Fibroblast of lung (primary cell): Measurements from ENCODE around the gene LRFN2. TPM values are rescaled to one million over a fixed set of nuclear protein-coding genes. Genes with fewer than 3 reads are reported as not detected.

ENCODE experiments used
- DNase-seq, 2 donors: peaks; one replicate each; pipeline versions ENCODE4 v3.0.0 to v3.0.0-alpha.2; 2010; ENCODE audit warnings: low read depth in 2 of 2
- H2AFZ ChIP-seq: 2 replicates; pipeline ENCODE4 v1.5.1; 2012; ENCODE audit warnings: low read length, control low read depth, inconsistent platforms
- H3K27ac ChIP-seq: 2 replicates; pipeline ENCODE4 v1.5.1; 2011; ENCODE audit warnings: low read length, control low read depth; ENCODE audit not compliant: insufficient read depth
- H3K27me3 ChIP-seq: 2 replicates; pipeline ENCODE4 v1.5.1; 2011; ENCODE audit warnings: mild to moderate bottlenecking, low read length; ENCODE audit not compliant: control insufficient read depth, insufficient read depth
- H3K36me3 ChIP-seq: 2 replicates; pipeline ENCODE4 v1.5.1; 2011; ENCODE audit warnings: low read length; ENCODE audit not compliant: control insufficient read depth, insufficient read depth
- H3K4me1 ChIP-seq: 2 replicates; pipeline ENCODE4 v1.5.1; 2011; ENCODE audit warnings: low read length; ENCODE audit not compliant: control insufficient read depth, insufficient read depth; ENCODE audit errors: extremely low read depth
- H3K4me2 ChIP-seq: 2 replicates; pipeline ENCODE4 v1.5.1; 2011; ENCODE audit warnings: low read length, control low read depth; ENCODE audit not compliant: insufficient read depth; ENCODE audit errors: extremely low read depth
- H3K4me3 ChIP-seq, 4 experiments: fragments of 200-600 bp in 1 of 4; sonication (generic) in 1 of 4; replicated peaks in 1 of 4; 2 replicates each; pipeline ENCODE4 v1.5.1; 2011 to 2016; ENCODE audit warnings: low read length in 4 of 4, low read depth in 3 of 4, mild to moderate bottlenecking in 3 of 4, control low read depth in 2 of 4, inconsistent platforms in 1 of 4, mixed read lengths in 1 of 4; ENCODE audit not compliant: insufficient read depth in 1 of 4; ENCODE audit errors: control extremely low read depth in 1 of 4
- H3K79me2 ChIP-seq: 2 replicates; pipeline ENCODE4 v1.5.1; 2012; ENCODE audit warnings: mild to moderate bottlenecking, low read length, inconsistent platforms; ENCODE audit not compliant: control insufficient read depth, insufficient read depth
- H3K9ac ChIP-seq: 2 replicates; pipeline ENCODE4 v1.5.1; 2011; ENCODE audit warnings: mild to moderate bottlenecking, low read length, control low read depth; ENCODE audit not compliant: insufficient read depth
- H3K9me3 ChIP-seq: 2 replicates; pipeline ENCODE4 v1.5.1; 2012; ENCODE audit warnings: low read depth, low read length; ENCODE audit not compliant: control insufficient read depth, insufficient read depth
- H4K20me1 ChIP-seq: 2 replicates; pipeline ENCODE4 v1.5.1; 2011; ENCODE audit warnings: low read length; ENCODE audit not compliant: control insufficient read depth, insufficient read depth; ENCODE audit errors: extremely low read depth
- EZH2 ChIP-seq: IDR thresholded peaks from 2 replicates; pipeline ENCODE4 v1.5.1; 2012; ENCODE audit warnings: low read length, control low read depth, mild to moderate bottlenecking; ENCODE audit errors: missing control alignments
- polyA plus RNA-seq, 2 donors: library from polyadenylated mRNA; depleted of rRNA in 1 of 2; stranded (reverse) in 1 of 2; unstranded in 1 of 2; fragments of >200 nt; gene quantifications; 2 replicates each; pipeline ENCODE4 v1.2.1, GENCODE V29; 2011 to 2012; ENCODE audit warnings: missing spikeins in 1 of 2
- total RNA-seq: library from RNA; depleted of rRNA; stranded (reverse); fragments of >200 nt; gene quantifications from 2 replicates; pipeline ENCODE4 v1.2.1, GENCODE V29; 2014
- TF ChIP-seq, protein P1 (sequence below), 2 donors: IDR thresholded peaks in 1 of 2; conservative IDR thresholded peaks in 1 of 2; 1 replicate in 1 of 2; 2 replicates in 1 of 2; pipeline ENCODE4 v1.5.1; 2011 to 2012; ENCODE audit warnings: low read length in 2 of 2, control low read depth in 1 of 2, inconsistent platforms in 1 of 2, low read depth in 1 of 2, mild to moderate bottlenecking in 1 of 2

Gene LRFN2
- total and polyA plus RNA-seq, 2 donors (not counting 1 experiment from before 2014, with no cell fraction given): not detected

DNA sequence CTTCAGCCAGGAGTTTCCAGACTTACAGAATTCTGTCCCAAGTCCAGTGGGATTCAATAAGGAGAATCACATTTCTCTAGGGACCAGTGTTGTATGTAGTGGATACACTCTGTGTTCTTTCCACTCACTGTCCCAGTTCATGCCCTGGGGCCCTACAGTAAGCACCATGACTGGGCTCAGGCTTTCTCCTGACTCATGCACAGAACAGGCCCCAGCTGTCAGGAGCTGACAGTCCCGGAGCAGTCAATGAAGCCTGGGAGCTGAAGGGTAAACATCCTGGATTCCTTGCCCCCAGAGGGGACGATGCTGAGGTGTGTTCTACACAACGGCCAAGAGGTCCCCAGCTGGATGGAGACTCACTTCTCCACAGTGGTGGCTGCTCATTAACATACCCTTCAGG is 40.2 kb upstream of the LRFN2 start:
- Histone ChIP-seq H3K9me3 (no peaks in the 10 kb centered on the region), H3K4me2 (no peak overlapping the region), H3K4me1 (no peaks in the 10 kb centered on the region), H3K27me3 (no peaks in the 10 kb centered on the region), H2AFZ (no peak overlapping the region), H3K27ac (no peak overlapping the region), H3K36me3 (no peaks in the 10 kb centered on the region), H3K4me3 (no peak overlapping the region), H3K9ac (no peak overlapping the region), H3K79me2 (no peaks in the 10 kb centered on the region), H4K20me1 (no peaks in the 10 kb centered on the region)
- no peak for DNase-seq
- no peak for TF ChIP-seq EZH2
- TF ChIP-seq, protein P1, sequence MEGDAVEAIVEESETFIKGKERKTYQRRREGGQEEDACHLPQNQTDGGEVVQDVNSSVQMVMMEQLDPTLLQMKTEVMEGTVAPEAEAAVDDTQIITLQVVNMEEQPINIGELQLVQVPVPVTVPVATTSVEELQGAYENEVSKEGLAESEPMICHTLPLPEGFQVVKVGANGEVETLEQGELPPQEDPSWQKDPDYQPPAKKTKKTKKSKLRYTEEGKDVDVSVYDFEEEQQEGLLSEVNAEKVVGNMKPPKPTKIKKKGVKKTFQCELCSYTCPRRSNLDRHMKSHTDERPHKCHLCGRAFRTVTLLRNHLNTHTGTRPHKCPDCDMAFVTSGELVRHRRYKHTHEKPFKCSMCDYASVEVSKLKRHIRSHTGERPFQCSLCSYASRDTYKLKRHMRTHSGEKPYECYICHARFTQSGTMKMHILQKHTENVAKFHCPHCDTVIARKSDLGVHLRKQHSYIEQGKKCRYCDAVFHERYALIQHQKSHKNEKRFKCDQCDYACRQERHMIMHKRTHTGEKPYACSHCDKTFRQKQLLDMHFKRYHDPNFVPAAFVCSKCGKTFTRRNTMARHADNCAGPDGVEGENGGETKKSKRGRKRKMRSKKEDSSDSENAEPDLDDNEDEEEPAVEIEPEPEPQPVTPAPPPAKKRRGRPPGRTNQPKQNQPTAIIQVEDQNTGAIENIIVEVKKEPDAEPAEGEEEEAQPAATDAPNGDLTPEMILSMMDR (conservative IDR thresholded peaks at IDR 0.05 in 1 of 2, IDR thresholded peaks at IDR 0.05 in 1 of 2; ENCODE audit: low read depth in 1 of 2, low read length in 2 of 2): no peak

DNA sequence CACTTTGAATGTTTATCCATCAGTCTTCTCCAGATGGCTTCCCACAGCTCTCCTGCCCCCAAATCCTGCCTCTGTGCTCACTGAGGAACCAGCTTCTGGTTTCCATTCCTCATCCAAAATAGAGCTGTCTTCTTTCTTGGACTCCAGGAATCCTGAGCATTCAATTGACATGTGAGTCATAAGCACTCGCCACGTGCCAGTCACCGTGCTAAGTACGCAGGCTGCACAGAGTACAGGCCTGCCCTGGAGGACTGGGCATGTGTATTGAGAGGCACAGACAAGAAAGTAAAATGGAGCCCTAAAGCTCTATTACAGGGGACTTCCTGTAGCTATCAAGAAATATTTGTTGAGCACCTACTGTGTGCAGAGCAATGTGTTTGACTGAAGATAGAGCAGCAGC is 39.7 kb upstream of the LRFN2 start:
- no peak for DNase-seq
- no peaks in the 10 kb centered on the region for H3K36me3 ChIP-seq
- H3K27me3 ChIP-seq: no peaks in the 10 kb centered on the region
- no peaks in the 10 kb centered on the region for H3K79me2 ChIP-seq
- H3K4me2 ChIP-seq: no peak overlapping the region
- H2AFZ ChIP-seq: no peak overlapping the region
- H4K20me1 ChIP-seq: no peaks in the 10 kb centered on the region
- H3K4me3 ChIP-seq: no peak overlapping the region
- H3K9ac ChIP-seq: no peak overlapping the region
- no peaks in the 10 kb centered on the region for H3K4me1 ChIP-seq
- no peaks in the 10 kb centered on the region for H3K9me3 ChIP-seq
- no peak for TF ChIP-seq EZH2
- TF ChIP-seq, protein P1 (conservative IDR thresholded peaks at IDR 0.05 in 1 of 2, IDR thresholded peaks at IDR 0.05 in 1 of 2; ENCODE audit: low read depth in 1 of 2, low read length in 2 of 2): no peak
- no peak overlapping the region for H3K27ac ChIP-seq

DNA sequence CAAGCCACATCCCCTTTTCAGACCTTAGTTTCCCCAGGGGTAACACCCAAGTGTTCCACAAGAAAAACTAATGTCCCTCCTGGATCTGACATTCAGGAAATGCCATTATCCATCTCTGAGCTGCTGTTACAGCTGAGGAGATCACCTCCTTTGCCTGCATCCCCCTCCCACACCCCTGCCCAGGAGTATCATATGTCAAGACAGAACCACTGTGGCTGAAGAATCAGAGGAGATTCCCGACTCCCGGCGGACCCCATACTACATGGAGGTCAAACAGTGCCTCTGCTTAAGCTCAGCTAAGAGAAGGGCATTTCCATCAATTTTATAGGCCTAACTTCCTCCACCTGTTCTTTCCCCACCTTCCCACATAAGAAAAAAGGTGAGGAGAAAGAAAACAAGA is 36.8 kb upstream of the LRFN2 start:
- Histone ChIP-seq H3K36me3 (no peaks in the 10 kb centered on the region), H3K27me3 (no peaks in the 10 kb centered on the region), H4K20me1 (no peaks in the 10 kb centered on the region), H3K4me2 (no peak overlapping the region), H2AFZ (no peak overlapping the region), H3K9ac (no peak overlapping the region), H3K4me3 (no peak overlapping the region), H3K4me1 (no peaks in the 10 kb centered on the region), H3K79me2 (no peaks in the 10 kb centered on the region), H3K27ac (no peak overlapping the region), H3K9me3 (no peaks in the 10 kb centered on the region)
- TF ChIP-seq, protein P1 (conservative IDR thresholded peaks at IDR 0.05 in 1 of 2, IDR thresholded peaks at IDR 0.05 in 1 of 2; ENCODE audit: low read depth in 1 of 2, low read length in 2 of 2): no peak
- TF ChIP-seq EZH2: no peak
- no peak for DNase-seq
